CD4-positive, alpha-beta T cell (primary cell): ENCODE measurements around the gene LSAMP. TPM values are rescaled to one million over a fixed set of nuclear protein-coding genes. Genes with fewer than 3 reads are reported as not detected.

Experiments
- ATAC-seq: fragments of 200-7000 bp; cut with Tn5 transposase; one replicate; pipeline ENCODE4 v1.10.0; 2022; ENCODE audit warnings: mild to moderate bottlenecking; ENCODE audit not compliant: poor library complexity
- CTCF ChIA-PET: fragments of 350-600 bp; sonication (Branson Sonifier 250); formaldehyde crosslinking; loops from one replicate; lab custom pipeline; 2021; ENCODE audit warnings: antibody characterized with exemption, inconsistent platforms; lab: Charles Lee
- POLR2A ChIA-PET: fragments of 350-600 bp; sonication (Branson Sonifier 250); formaldehyde crosslinking; loops from one replicate; lab custom pipeline; 2021; ENCODE audit warnings: antibody characterized with exemption, inconsistent platforms; lab: Charles Lee
- DNase-seq, 14 experiments: peaks; one replicate each; pipeline ENCODE4 v3.0.0-alpha.2; 2013 to 2020; ENCODE audit warnings: mixed read lengths in 2 of 14
- H3K27ac ChIP-seq, 2 donors: one replicate each; pipeline versions ENCODE4 v1.5.1 to v1.7.0; 2013; ENCODE audit warnings: low read length in 2 of 2, low read depth in 1 of 2, mild to moderate bottlenecking in 1 of 2
- H3K27me3 ChIP-seq, 2 experiments: 1 replicate in 1 of 2; 2 replicates in 1 of 2; pipeline versions ENCODE4 v1.6.1 to v1.7.0; 2013; ENCODE audit warnings: low read length in 2 of 2, control low read depth in 1 of 2, mild to moderate bottlenecking in 1 of 2, moderate library complexity in 1 of 2; ENCODE audit not compliant: insufficient read depth in 2 of 2, control insufficient read depth in 1 of 2
- H3K36me3 ChIP-seq: one replicate; pipeline ENCODE4 v1.6.1; 2013; ENCODE audit warnings: low read length, control low read depth; ENCODE audit not compliant: insufficient read depth
- H3K4me1 ChIP-seq: one replicate; pipeline ENCODE4 v1.6.1; 2013; ENCODE audit warnings: low read length, control low read depth; ENCODE audit not compliant: insufficient read depth
- H3K4me3 ChIP-seq: one replicate; pipeline ENCODE4 v1.5.1; 2013; ENCODE audit warnings: mild to moderate bottlenecking, low read length, moderate library complexity
- H3K9me3 ChIP-seq, 2 experiments: 1 replicate in 1 of 2; 2 replicates in 1 of 2; pipeline versions ENCODE4 v1.6.1 to v1.7.0; 2013; ENCODE audit warnings: low read length in 2 of 2, mild to moderate bottlenecking in 2 of 2, control low read depth in 1 of 2, moderate library complexity in 1 of 2; ENCODE audit not compliant: control insufficient read depth in 1 of 2, insufficient read depth in 1 of 2
- H3K27ac Mint-ChIP-seq: one replicate; pipeline ENCODE4 v1.8.0; 2020; ENCODE audit warnings: mixed read lengths
- H3K27me3 Mint-ChIP-seq: one replicate; pipeline ENCODE4 v1.8.0; 2021; ENCODE audit warnings: mixed read lengths
- H3K36me3 Mint-ChIP-seq: one replicate; pipeline ENCODE4 v1.8.0; 2021; ENCODE audit warnings: low read depth, mixed read lengths
- H3K4me1 Mint-ChIP-seq: one replicate; pipeline ENCODE4 v1.8.0; 2021; ENCODE audit warnings: low read depth, mixed read lengths
- H3K4me3 Mint-ChIP-seq: one replicate; pipeline ENCODE4 v1.8.0; 2020; ENCODE audit warnings: mild to moderate bottlenecking, mixed read lengths
- H3K9me3 Mint-ChIP-seq: one replicate; pipeline ENCODE4 v1.8.0; 2020; ENCODE audit warnings: mixed read lengths
- CTCF ChIP-seq: fragments of 200-600 bp; IDR thresholded peaks from one replicate; pipeline ENCODE4 v1.8.0; 2022; ENCODE audit warnings: antibody characterized with exemption, mild to moderate bottlenecking
- intact Hi-C, 2 experiments: fragments of 100-400 bp; cut with DNase I in 1 of 2; cut with micrococcal nuclease in 1 of 2; formaldehyde crosslinking; loops; one replicate each; pipeline versions ENCODE4 v1.15.1 to v1.9.0; 2023 to 2025; cut with DNase I, micrococcal nuclease
- total RNA-seq, 174 experiments: library from RNA in 2 of 174; stranded (reverse) in 2 of 174; gene quantifications; one replicate each; pipeline ENCODE4 v1.2.3 and lab custom pipeline; 2021 to 2026

Gene LSAMP
- total RNA-seq, 2 experiments from 2014 or later, result not detected

GRCh38 chr3:116338713-116339112 is 106.6 kb downstream of the LSAMP start:
- ChIA-PET POLR2A (no interaction called here), CTCF (no interaction called here)
- H3K4me1 Mint-ChIP-seq, result no peaks in the 10 kb centered on the region
- H3K27ac ChIP-seq, result no peak overlapping the region
- H3K9me3 ChIP-seq, result no peaks in the 10 kb centered on the region
- peaks cover 5% of the 10 kb centered on the region for H3K9me3 Mint-ChIP-seq
- H3K36me3 Mint-ChIP-seq, result no peaks in the 10 kb centered on the region
- H3K27me3 ChIP-seq, result no peaks in the 10 kb centered on the region
- no peak overlapping the region for H3K4me3 ChIP-seq
- no peak overlapping the region for H3K4me3 Mint-ChIP-seq
- intact Hi-C loops, result no loop called here
- ATAC-seq, result no peak
- no peak for TF ChIP-seq CTCF
- no peak overlapping the region for H3K27ac Mint-ChIP-seq
- DNase-seq, result no peak
- H3K27me3 Mint-ChIP-seq, result no peaks in the 10 kb centered on the region
- no peaks in the 10 kb centered on the region for H3K4me1 ChIP-seq
- no peaks in the 10 kb centered on the region for H3K36me3 ChIP-seq

GRCh38 chr3:116337229-116337628 is 108.1 kb downstream of the LSAMP start:
- Histone ChIP-seq H3K36me3 (no peaks in the 10 kb centered on the region), H3K9me3 (no peaks in the 10 kb centered on the region), H3K27me3 (no peaks in the 10 kb centered on the region), H3K27ac (no peak overlapping the region), H3K4me3 (no peak overlapping the region), H3K4me1 (no peaks in the 10 kb centered on the region)
- Mint-ChIP-seq H3K36me3 (no peaks in the 10 kb centered on the region), H3K4me3 (no peak overlapping the region), H3K27me3 (no peaks in the 10 kb centered on the region), H3K4me1 (no peaks in the 10 kb centered on the region), H3K9me3 (peaks cover 5% of the 10 kb centered on the region), H3K27ac (no peak overlapping the region)
- no peak for ATAC-seq
- no peak for TF ChIP-seq CTCF
- POLR2A ChIA-PET, result no interaction called here
- intact Hi-C loops, result no loop called here
- CTCF ChIA-PET, result no interaction called here
- DNase-seq, result no peak

DNA sequence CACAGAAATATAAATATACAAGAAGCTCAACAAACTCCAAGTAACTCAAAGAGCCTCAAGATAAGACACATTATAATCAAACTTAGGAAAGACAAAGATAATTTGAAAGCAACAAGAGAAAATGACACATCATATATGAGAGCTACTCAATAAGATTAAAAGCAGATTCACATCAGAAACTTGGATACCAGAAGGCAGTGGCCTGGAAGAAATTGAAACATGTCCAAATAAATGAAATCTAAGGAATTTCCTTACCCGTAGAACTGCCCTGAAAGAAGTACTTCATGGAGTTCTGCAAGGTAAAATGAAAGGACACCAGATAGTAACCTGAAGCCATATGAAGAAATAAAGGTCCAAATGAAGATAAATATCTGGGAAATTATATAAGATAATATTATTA is 113.9 kb downstream of the LSAMP start:
- no peaks in the 10 kb centered on the region for H3K27me3 ChIP-seq
- H3K4me1 Mint-ChIP-seq, result no peaks in the 10 kb centered on the region
- no peaks in the 10 kb centered on the region for H3K4me1 ChIP-seq
- no peaks in the 10 kb centered on the region for H3K36me3 Mint-ChIP-seq
- no peak for TF ChIP-seq CTCF
- ChIA-PET CTCF (no interaction called here), POLR2A (no interaction called here)
- H3K9me3 Mint-ChIP-seq, result no peaks in the 10 kb centered on the region
- H3K27ac ChIP-seq, result no peak overlapping the region
- H3K36me3 ChIP-seq, result no peaks in the 10 kb centered on the region
- ATAC-seq (no peak), DNase-seq (no peak)
- no peak overlapping the region for H3K27ac Mint-ChIP-seq
- intact Hi-C loops, result no loop called here
- H3K4me3 Mint-ChIP-seq, result no peak overlapping the region
- no peaks in the 10 kb centered on the region for H3K27me3 Mint-ChIP-seq
- no peaks in the 10 kb centered on the region for H3K9me3 ChIP-seq
- H3K4me3 ChIP-seq, result no peak overlapping the region
